Stomach (tissue), 4 donors: ENCODE data around the gene TOR1B.

Source experiments
- CTCF ChIP-seq, 7 experiments: fragments of 450-650 bp in 4 of 7; fragments of 200-600 bp in 3 of 7; sonication (generic) in 3 of 7; IDR thresholded peaks; one replicate each; pipeline ENCODE4 v1.5.1; 2016 to 2019; ENCODE audit warnings: antibody characterized with exemption in 7 of 7, control low read depth in 2 of 7, mild to moderate bottlenecking in 1 of 7
- EP300 ChIP-seq: sonication (generic); formaldehyde crosslinking; IDR thresholded peaks from one replicate; pipeline ENCODE4 v1.6.1; 2017; ENCODE audit warnings: antibody characterized with exemption
- POLR2A ChIP-seq, 4 donors: fragments of 450-650 bp; IDR thresholded peaks; one replicate each; pipeline ENCODE4 v1.6.1; 2016; ENCODE audit warnings: antibody characterized with exemption in 4 of 4, control low read depth in 2 of 4, mild to moderate bottlenecking in 1 of 4, moderate library complexity in 1 of 4
- POLR2AphosphoS5 ChIP-seq, 3 donors: sonication (generic); formaldehyde crosslinking; IDR thresholded peaks; one replicate each; pipeline ENCODE4 v1.6.1; 2016; ENCODE audit warnings: antibody characterized with exemption in 3 of 3

- no peak for TF ChIP-seq POLR2A (IDR thresholded peaks at IDR 0.05)
- TF ChIP-seq CTCF (IDR thresholded peaks at IDR 0.05) = no peak
- no peak for TF ChIP-seq EP300
- TF ChIP-seq POLR2AphosphoS5 (IDR thresholded peaks at IDR 0.05) = no peak
These were observed 27.6 kb upstream of the TOR1B start for GRCh38 chr9:129775448-129775798.
